Cerebellar nuclear complex (tissue), 1 donor: Measurements from ENCODE around the gene ANO6.

ENCODE experiments used
- DNase-seq, 2 experiments: peaks; one replicate each; lab custom pipeline; 2025; lab: John Stamatoyannopoulos, UW

ANO6 gene

GRCh38 chr12:45279931-45280830, 64.3 kb downstream of the ANO6 start:
- DNase-seq: no peak

GRCh38 chr12:45281994-45282393, 66.1 kb downstream of the ANO6 start:
- no peak for DNase-seq

GRCh38 chr12:45282411-45282810, 66.5 kb downstream of the ANO6 start:
- DNase-seq: no peak

GRCh38 chr12:45284096-45284901, 68.4 kb downstream of the ANO6 start:
- no peak for DNase-seq

- DNase-seq: no peak
These were observed 69.8 kb downstream of the ANO6 start for GRCh38 chr12:45285717-45286116.

GRCh38 chr12:45286621-45287020, 70.7 kb downstream of the ANO6 start:
- no peak for DNase-seq

- no peak for DNase-seq
These were observed 73.6 kb downstream of the ANO6 start for GRCh38 chr12:45289245-45290215.

GRCh38 chr12:45290216-45290605, 74.3 kb downstream of the ANO6 start:
- no peak for DNase-seq

- no peak for DNase-seq
These were observed 75.6 kb downstream of the ANO6 start for GRCh38 chr12:45291518-45291917.

- no peak for DNase-seq
These were observed 76.7 kb downstream of the ANO6 start for GRCh38 chr12:45292486-45293195.

- DNase-seq: no peak
These were observed 79.0 kb downstream of the ANO6 start for GRCh38 chr12:45294906-45295305.

- DNase-seq: no peak
These were observed 80.2 kb downstream of the ANO6 start for GRCh38 chr12:45296046-45296586.

- DNase-seq: no peak
These were observed 82.2 kb downstream of the ANO6 start for GRCh38 chr12:45298047-45298446.

- DNase-seq: no peak
These were observed 83.1 kb downstream of the ANO6 start for GRCh38 chr12:45298721-45299692.

GRCh38 chr12:45302621-45303369, 86.9 kb downstream of the ANO6 start:
- no peak for DNase-seq

- DNase-seq: no peak
These were observed 88.0 kb downstream of the ANO6 start for GRCh38 chr12:45303945-45304344.

- DNase-seq: no peak
These were observed 88.8 kb downstream of the ANO6 start for GRCh38 chr12:45304514-45305178.

GRCh38 chr12:45305907-45306306, 90.0 kb downstream of the ANO6 start:
- no peak for DNase-seq
